Nephron (organoid): ENCODE measurements around the gene TCF12.

Experiments
- H3K27ac Mint-ChIP-seq, 3 experiments: 2 replicates each; pipeline ENCODE4 v1.8.0; 2020; ENCODE audit warnings: mixed read lengths in 3 of 3, mild to moderate bottlenecking in 2 of 3, moderate library complexity in 1 of 3
- H3K27me3 Mint-ChIP-seq: 2 replicates; pipeline ENCODE4 v1.8.0; 2021; ENCODE audit warnings: low read depth, mild to moderate bottlenecking, moderate library complexity, mixed read lengths
- H3K36me3 Mint-ChIP-seq: 2 replicates; pipeline ENCODE4 v1.8.0; 2020; ENCODE audit warnings: low read depth, mixed read lengths
- H3K4me1 Mint-ChIP-seq: 2 replicates; pipeline ENCODE4 v1.8.0; 2020; ENCODE audit warnings: mixed read lengths
- H3K4me3 Mint-ChIP-seq, 3 experiments: 2 replicates each; pipeline ENCODE4 v1.8.0; 2020; ENCODE audit warnings: mild to moderate bottlenecking in 3 of 3, mixed read lengths in 3 of 3, moderate library complexity in 2 of 3
- H3K9me3 Mint-ChIP-seq: 2 replicates; pipeline ENCODE4 v1.8.0; 2020; ENCODE audit warnings: mixed read lengths
- CTCF ChIP-seq, 3 experiments: fragments of 200-600 bp; sonication (generic); IDR thresholded peaks; one replicate each; pipeline ENCODE4 v1.5.0; 2021; ENCODE audit warnings: antibody characterized with exemption in 3 of 3; ENCODE audit not compliant: unreplicated experiment in 3 of 3

The TCF12 gene

DNA sequence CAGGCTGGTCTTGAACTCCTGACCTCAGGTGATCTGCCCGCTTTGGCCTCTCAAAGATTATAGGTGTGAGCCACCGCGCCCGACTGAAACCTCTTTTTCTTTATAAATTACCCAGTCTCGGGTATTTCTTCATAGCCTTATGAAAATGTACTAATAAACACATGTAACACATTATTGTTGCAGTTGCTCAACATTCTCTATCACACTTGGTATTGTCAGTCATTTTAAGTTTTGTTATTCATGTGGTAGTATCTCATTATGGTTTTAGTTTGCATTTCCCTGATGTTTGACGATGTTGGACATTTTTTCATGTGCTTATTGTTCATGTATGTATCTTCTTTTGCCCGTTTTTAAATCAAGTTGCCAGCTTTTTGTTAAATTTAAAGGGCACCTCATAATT is 109.7 kb downstream of the TCF12 start:
- peaks cover 64% of the 10 kb centered on the region for H3K4me1 Mint-ChIP-seq
- H3K27ac Mint-ChIP-seq: peak overlapping the region in 1 of 3 experiments; percentile 70
- no peaks in the 10 kb centered on the region for H3K9me3 Mint-ChIP-seq
- H3K36me3 Mint-ChIP-seq: peaks cover 8% of the 10 kb centered on the region
- no peak for TF ChIP-seq CTCF (IDR thresholded peaks at IDR 0.05; ENCODE audit: unreplicated experiment in 3 of 3)
- H3K27me3 Mint-ChIP-seq: no peaks in the 10 kb centered on the region
- H3K4me3 Mint-ChIP-seq: no peak overlapping the region

GRCh38 chr15:57030011-57030410 is 111.6 kb downstream of the TCF12 start:
- Mint-ChIP-seq H3K27ac (peak overlapping the region in 1 of 3 experiments; percentile 41), H3K36me3 (peaks cover 4% of the 10 kb centered on the region), H3K9me3 (no peaks in the 10 kb centered on the region), H3K27me3 (no peaks in the 10 kb centered on the region), H3K4me1 (peaks cover 61% of the 10 kb centered on the region), H3K4me3 (no peak overlapping the region)
- no peak for TF ChIP-seq CTCF (IDR thresholded peaks at IDR 0.05; ENCODE audit: unreplicated experiment in 3 of 3)

- peaks cover 54% of the 10 kb centered on the region for H3K4me1 Mint-ChIP-seq
- no peak for TF ChIP-seq CTCF (IDR thresholded peaks at IDR 0.05; ENCODE audit: unreplicated experiment in 3 of 3)
- H3K27ac Mint-ChIP-seq: peak overlapping the region; percentile 2 to 84 (median 74)
- peaks cover 6% of the 10 kb centered on the region for H3K36me3 Mint-ChIP-seq
- H3K9me3 Mint-ChIP-seq: no peaks in the 10 kb centered on the region
- no peaks in the 10 kb centered on the region for H3K27me3 Mint-ChIP-seq
- H3K4me3 Mint-ChIP-seq: no peak overlapping the region
Measured at GRCh38 chr15:57031082-57031481, 112.6 kb downstream of the TCF12 start.

DNA sequence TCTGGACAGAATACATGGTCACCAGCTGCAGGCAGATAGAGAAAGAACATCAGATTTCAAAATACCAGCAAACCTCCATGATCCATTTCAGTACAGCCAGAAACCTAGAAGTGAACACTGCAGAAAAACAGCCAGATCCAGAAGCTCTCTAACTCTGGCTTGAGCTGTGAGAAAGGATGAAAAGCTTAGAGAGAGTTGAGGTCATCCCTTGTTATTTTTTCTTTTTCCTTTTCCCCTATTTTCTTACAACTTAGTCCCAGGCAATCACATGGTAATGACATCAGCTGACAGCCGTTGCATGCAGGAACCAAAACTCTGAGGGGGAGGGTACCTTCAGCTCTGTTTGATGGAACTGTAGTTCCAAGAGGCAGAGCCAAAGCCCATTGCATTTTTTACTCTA is 113.2 kb downstream of the TCF12 start:
- H3K36me3 Mint-ChIP-seq: peaks cover 7% of the 10 kb centered on the region
- no peak overlapping the region for H3K4me3 Mint-ChIP-seq
- H3K27me3 Mint-ChIP-seq: no peaks in the 10 kb centered on the region
- peaks cover 55% of the 10 kb centered on the region for H3K4me1 Mint-ChIP-seq
- peak overlapping the region; percentile 2 to 84 (median 74) for H3K27ac Mint-ChIP-seq
- no peak for TF ChIP-seq CTCF (IDR thresholded peaks at IDR 0.05; ENCODE audit: unreplicated experiment in 3 of 3)
- H3K9me3 Mint-ChIP-seq: no peaks in the 10 kb centered on the region

DNA sequence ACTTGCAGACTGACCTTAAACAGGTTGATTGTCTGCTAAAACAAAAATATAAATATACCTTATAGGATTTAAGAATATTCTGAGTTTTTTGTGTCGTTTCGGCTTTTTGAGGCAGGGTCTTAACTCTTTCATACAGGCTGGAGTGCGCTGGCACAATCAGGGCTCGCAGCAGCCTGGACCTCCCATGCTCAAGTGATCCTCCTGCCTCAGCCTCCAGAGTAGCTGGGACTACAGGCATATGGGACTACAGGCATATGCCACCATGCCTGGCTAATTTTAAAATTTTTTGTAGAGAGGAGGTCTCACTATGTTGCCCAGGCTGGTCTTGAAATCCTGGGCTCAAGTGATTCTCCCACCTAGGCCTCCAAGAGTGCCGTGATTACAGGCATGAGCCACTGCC is 113.9 kb downstream of the TCF12 start:
- H3K4me3 Mint-ChIP-seq: no peak overlapping the region
- no peaks in the 10 kb centered on the region for H3K27me3 Mint-ChIP-seq
- H3K9me3 Mint-ChIP-seq: no peaks in the 10 kb centered on the region
- H3K27ac Mint-ChIP-seq: no peak overlapping the region
- peaks cover 55% of the 10 kb centered on the region for H3K4me1 Mint-ChIP-seq
- no peak for TF ChIP-seq CTCF (IDR thresholded peaks at IDR 0.05; ENCODE audit: unreplicated experiment in 3 of 3)
- H3K36me3 Mint-ChIP-seq: peaks cover 13% of the 10 kb centered on the region

GRCh38 chr15:57033715-57034439 is 115.4 kb downstream of the TCF12 start:
- no peak for TF ChIP-seq CTCF (IDR thresholded peaks at IDR 0.05; ENCODE audit: unreplicated experiment in 3 of 3)
- Mint-ChIP-seq H3K36me3 (peaks cover 14% of the 10 kb centered on the region), H3K4me1 (peaks cover 53% of the 10 kb centered on the region), H3K9me3 (no peaks in the 10 kb centered on the region), H3K4me3 (no peak overlapping the region), H3K27me3 (no peaks in the 10 kb centered on the region), H3K27ac (no peak overlapping the region)
